Astrocyte of the cerebellum (primary cell): ENCODE results near the gene KREMEN1.
"Not testable (repeated sequence)": the region's sequence is repeated elsewhere in the genome, so short reads cannot be mapped to it uniquely, and the experiment has no call there.

Experiments
- DNase-seq: peaks from one replicate; pipeline ENCODE4 v3.0.0-alpha.2; 2011; ENCODE audit warnings: low read depth
- H3K4me3 ChIP-seq: 2 replicates; pipeline ENCODE4 v1.5.1; 2011; ENCODE audit warnings: mild to moderate bottlenecking, low read depth, low read length, moderate library complexity
- CTCF ChIP-seq: IDR thresholded peaks from 2 replicates; pipeline ENCODE4 v1.5.1; 2012; ENCODE audit warnings: low read length, low read depth, moderate library complexity, mild to moderate bottlenecking; ENCODE audit errors: missing control alignments
- in situ Hi-C: cut with HindIII; loops from 2 replicates; pipeline ENCODE4 v1.10.0; 2017; ENCODE audit warnings: low sequenced_read_pairs

Gene KREMEN1

GRCh38 chr22:29082826-29083545, 10.2 kb downstream of the KREMEN1 start:
- DNase-seq, result no peak
- in situ Hi-C loops, result no loop called here
- no peak for TF ChIP-seq CTCF
- no peak overlapping the region for H3K4me3 ChIP-seq

- H3K4me3 ChIP-seq, in situ Hi-C loops, DNase-seq: not testable (repeated sequence)
Measured at GRCh38 chr22:29083576-29083932, 10.7 kb downstream of the KREMEN1 start.

- no peak for DNase-seq
- no peak overlapping the region for H3K4me3 ChIP-seq
- no peak for TF ChIP-seq CTCF
- in situ Hi-C loops, result no loop called here
Measured at GRCh38 chr22:29083933-29084591, 11.2 kb downstream of the KREMEN1 start.

GRCh38 chr22:29087012-29087411, 14.2 kb downstream of the KREMEN1 start:
- in situ Hi-C loops, result no loop called here
- no peak for DNase-seq
- TF ChIP-seq CTCF, result no peak

GRCh38 chr22:29088809-29089208, 16.0 kb downstream of the KREMEN1 start:
- H3K4me3 ChIP-seq, result no peak overlapping the region
- no peak for TF ChIP-seq CTCF
- DNase-seq, result no peak
- in situ Hi-C loops, result no loop called here

More at GRCh38 chr22:29087012-29087411, 14.2 kb downstream of the KREMEN1 start:
- no peak overlapping the region for H3K4me3 ChIP-seq

- in situ Hi-C loops, result no loop called here
- TF ChIP-seq CTCF, result no peak
- H3K4me3 ChIP-seq, result no peak overlapping the region
- DNase-seq, result no peak
Measured at GRCh38 chr22:29089507-29089906, 16.7 kb downstream of the KREMEN1 start.

- no peak overlapping the region for H3K4me3 ChIP-seq
- no peak for DNase-seq
- no peak for TF ChIP-seq CTCF
- in situ Hi-C loops, result loop anchor here (5.0 kb wide), 1 partner anchor 42 kb away; no protein-coding TSS in a partner anchor
Measured at GRCh38 chr22:29090039-29090438, 17.2 kb downstream of the KREMEN1 start.
